Body of pancreas (tissue), 4 donors: Measurements from ENCODE around the gene FAM180A.

Experiments
- CTCF ChIP-seq, 7 experiments: fragments of 450-650 bp in 4 of 7; fragments of 200-600 bp in 3 of 7; sonication (generic) in 3 of 7; IDR thresholded peaks; one replicate each; pipeline ENCODE4 v1.5.1; 2016 to 2019; ENCODE audit warnings: antibody characterized with exemption in 7 of 7
- POLR2A ChIP-seq, 3 donors: fragments of 450-650 bp; IDR thresholded peaks; one replicate each; pipeline ENCODE4 v1.6.1; 2016; ENCODE audit warnings: antibody characterized with exemption in 3 of 3, mild to moderate bottlenecking in 2 of 3

GRCh38 chr7:135771961-135772638, 23.5 kb upstream of the FAM180A start:
- TF ChIP-seq CTCF (IDR thresholded peaks at IDR 0.05) (no peak), POLR2A (IDR thresholded peaks at IDR 0.05) (no peak)
